H9 (cell line): Measurements from ENCODE around the gene PARP12. TPM values are rescaled to one million over a fixed set of nuclear protein-coding genes. Genes with fewer than 3 reads are reported as not detected.

Source experiments
- DNase-seq: peaks from one replicate; pipeline ENCODE4 v3.0.0-alpha.2; 2017
- H2AFZ ChIP-seq: one replicate; pipeline ENCODE4 v1.6.1; 2013; ENCODE audit warnings: mild to moderate bottlenecking, low read length, control low read depth, moderate library complexity
- H2AK5ac ChIP-seq: 2 replicates; pipeline ENCODE4 v1.6.1; 2013; ENCODE audit warnings: low read length, control low read depth, mixed read lengths; ENCODE audit not compliant: insufficient read length
- H2BK120ac ChIP-seq: one replicate; pipeline ENCODE4 v1.6.1; 2013; ENCODE audit warnings: low read depth, mild to moderate bottlenecking, low read length, control low read depth, inconsistent platforms; ENCODE audit not compliant: poor library complexity, severe bottlenecking
- H2BK12ac ChIP-seq: 2 replicates; pipeline ENCODE4 v1.6.1; 2013; ENCODE audit warnings: low read length, control low read depth, mixed read lengths, low read depth; ENCODE audit not compliant: insufficient read length
- H2BK15ac ChIP-seq: 2 replicates; pipeline ENCODE4 v1.6.1; 2013; ENCODE audit warnings: low read depth, low read length, control low read depth
- H2BK20ac ChIP-seq: one replicate; pipeline ENCODE4 v1.6.1; 2013; ENCODE audit warnings: low read depth, mild to moderate bottlenecking, low read length, control low read depth, inconsistent platforms; ENCODE audit not compliant: poor library complexity, severe bottlenecking
- H2BK5ac ChIP-seq: 2 replicates; pipeline ENCODE4 v1.6.1; 2013; ENCODE audit warnings: low read length, control low read depth, mixed read lengths; ENCODE audit not compliant: insufficient read length
- H3K14ac ChIP-seq: 2 replicates; pipeline ENCODE4 v1.6.1; 2013; ENCODE audit warnings: low read length, control low read depth; ENCODE audit not compliant: insufficient read depth
- H3K18ac ChIP-seq: 2 replicates; pipeline ENCODE4 v1.6.1; 2013; ENCODE audit warnings: low read depth, mild to moderate bottlenecking, mixed read lengths, low read length, control low read depth; ENCODE audit not compliant: insufficient read length
- H3K23ac ChIP-seq: 2 replicates; pipeline ENCODE4 v1.6.1; 2013; ENCODE audit warnings: low read length, control low read depth, mixed read lengths, low read depth; ENCODE audit not compliant: insufficient read length
- H3K23me2 ChIP-seq: 2 replicates; pipeline ENCODE4 v1.6.1; 2013; ENCODE audit warnings: low read depth, mild to moderate bottlenecking, mixed read lengths, low read length, control low read depth; ENCODE audit not compliant: insufficient read length, poor library complexity, severe bottlenecking
- H3K27ac ChIP-seq: 2 replicates; pipeline ENCODE4 v1.5.1; 2013; ENCODE audit warnings: low read length, control low read depth, mixed read lengths, low read depth; ENCODE audit not compliant: insufficient read length
- H3K27me3 ChIP-seq: 2 replicates; pipeline ENCODE4 v1.6.1; 2013; ENCODE audit warnings: low read length, control low read depth, inconsistent platforms; ENCODE audit not compliant: insufficient read depth
- H3K4ac ChIP-seq: 2 replicates; pipeline ENCODE4 v1.6.1; 2013; ENCODE audit warnings: low read depth, mild to moderate bottlenecking, control low read depth, inconsistent platforms, low read length, moderate library complexity
- H3K4me1 ChIP-seq: 2 replicates; pipeline ENCODE4 v1.6.1; 2013; ENCODE audit warnings: low read length, control low read depth, inconsistent platforms; ENCODE audit not compliant: insufficient read depth
- H3K4me2 ChIP-seq: 2 replicates; pipeline ENCODE4 v1.6.1; 2013; ENCODE audit warnings: low read length, control low read depth, mixed read lengths; ENCODE audit not compliant: insufficient read length, insufficient read depth
- H3K56ac ChIP-seq: 2 replicates; pipeline ENCODE4 v1.6.1; 2013; ENCODE audit warnings: low read depth, mild to moderate bottlenecking, mixed read lengths, low read length, control low read depth; ENCODE audit not compliant: insufficient read length
- H3K79me1 ChIP-seq: 2 replicates; pipeline ENCODE4 v1.6.1; 2013; ENCODE audit warnings: low read depth, mild to moderate bottlenecking, moderate library complexity, low read length, control low read depth, inconsistent platforms; ENCODE audit not compliant: insufficient read depth, poor library complexity, severe bottlenecking
- H3K79me2 ChIP-seq: 2 replicates; pipeline ENCODE4 v1.6.1; 2013; ENCODE audit warnings: low read length, control low read depth, inconsistent platforms; ENCODE audit not compliant: insufficient read depth
- H3K9ac ChIP-seq: 2 replicates; pipeline ENCODE4 v1.6.1; 2013; ENCODE audit warnings: low read length, control low read depth, mixed read lengths; ENCODE audit not compliant: insufficient read length; ENCODE audit errors: extremely low read depth
- H3K9me3 ChIP-seq: one replicate; pipeline ENCODE4 v1.6.1; 2013; ENCODE audit warnings: low read depth, low read length, inconsistent platforms; ENCODE audit not compliant: control insufficient read depth
- H3T11ph ChIP-seq: one replicate; pipeline ENCODE4 v1.6.1; 2013; ENCODE audit warnings: mild to moderate bottlenecking, low read length, control low read depth, inconsistent platforms
- H4K20me1 ChIP-seq: one replicate; pipeline ENCODE4 v1.6.1; 2013; ENCODE audit not compliant: control insufficient read depth, insufficient read length, insufficient read depth
- H4K5ac ChIP-seq: 2 replicates; pipeline ENCODE4 v1.6.1; 2013; ENCODE audit warnings: low read depth, mild to moderate bottlenecking, mixed read lengths, low read length, control low read depth; ENCODE audit not compliant: insufficient read length
- H4K8ac ChIP-seq: replicated peaks from 2 replicates; pipeline ENCODE4 v1.6.1; 2013; ENCODE audit warnings: low read length, control low read depth, mixed read lengths, low read depth; ENCODE audit not compliant: insufficient read length
- H4K91ac ChIP-seq: 2 replicates; pipeline ENCODE4 v1.6.1; 2013; ENCODE audit warnings: low read depth, mild to moderate bottlenecking, moderate library complexity, mixed read lengths, low read length, control low read depth; ENCODE audit not compliant: insufficient read length
- H3K27ac Mint-ChIP-seq, 3 experiments: 2 replicates in 2 of 3; 3 replicates in 1 of 3; pipeline ENCODE4 v1.8.0; 2020 to 2021; ENCODE audit warnings: mixed read lengths in 3 of 3, mild to moderate bottlenecking in 1 of 3, moderate library complexity in 1 of 3
- H3K27me3 Mint-ChIP-seq: 2 replicates; pipeline ENCODE4 v1.8.0; 2021; ENCODE audit warnings: low read depth, mild to moderate bottlenecking, moderate library complexity, mixed read lengths
- H3K36me3 Mint-ChIP-seq, 3 experiments: 2 replicates in 2 of 3; 3 replicates in 1 of 3; pipeline ENCODE4 v1.8.0; 2020 to 2021; ENCODE audit warnings: low read depth in 3 of 3, mixed read lengths in 3 of 3; ENCODE audit not compliant: insufficient read depth in 1 of 3
- H3K4me1 Mint-ChIP-seq, 2 experiments: 2 replicates each; pipeline ENCODE4 v1.8.0; 2020; ENCODE audit warnings: mixed read lengths in 2 of 2
- H3K4me3 Mint-ChIP-seq, 2 experiments: 2 replicates in 1 of 2; 3 replicates in 1 of 2; pipeline ENCODE4 v1.8.0; 2020 to 2021; ENCODE audit warnings: mild to moderate bottlenecking in 2 of 2, mixed read lengths in 2 of 2, moderate library complexity in 1 of 2
- H3K9me3 Mint-ChIP-seq, 2 experiments: 2 replicates in 1 of 2; 3 replicates in 1 of 2; pipeline ENCODE4 v1.8.0; 2020; ENCODE audit warnings: mild to moderate bottlenecking in 2 of 2, mixed read lengths in 2 of 2, moderate library complexity in 1 of 2
- CTCF ChIP-seq: fragments of 200-600 bp; sonication (generic); conservative IDR thresholded peaks from 3 replicates; pipeline ENCODE4 v1.8.0; 2021; ENCODE audit warnings: antibody characterized with exemption, mild to moderate bottlenecking
- WGBS: extraction: QIAGEN DNeasy Blood & Tissue Kit; methylation state at CpG from one replicate; pipeline ENCODE4 v1.1.7; 2013; ENCODE audit warnings: missing lambda C conversion rate, low lambda C conversion rate, mixed read lengths; ENCODE audit not compliant: insufficient read length; ENCODE audit errors: extremely low coverage; 5-methylcytosine and 5-hydroxymethylcytosine counted together
- total RNA-seq: library from RNA; stranded (reverse); gene quantifications from 2 replicates; pipeline ENCODE4 v1.2.1, GENCODE V29; 2021

The PARP12 gene
- total RNA-seq, 1 experiment from 2014 or later, result 11.8 TPM

GRCh38 chr7:140084972-140085371, 22.2 kb upstream of the PARP12 start:
- H3K4ac ChIP-seq, result no peak overlapping the region
- no peak overlapping the region for H3K4me2 ChIP-seq
- Mint-ChIP-seq H3K27me3 (no peaks in the 10 kb centered on the region), H3K27ac (no peak overlapping the region; a peak in 1 of 7 replicates), H3K4me1 (peaks cover 13 to 15% of the 10 kb centered on the region in 2 experiments), H3K9me3 (no peaks in the 10 kb centered on the region), H3K36me3 (no peaks in the 10 kb centered on the region), H3K4me3 (no peak overlapping the region)
- H3K27ac ChIP-seq, result no peak overlapping the region
- no peaks in the 10 kb centered on the region for H3K79me2 ChIP-seq
- H3K18ac ChIP-seq, result no peak overlapping the region
- no peaks in the 10 kb centered on the region for H3K23me2 ChIP-seq
- H3K9me3 ChIP-seq, result no peaks in the 10 kb centered on the region
- no peak for DNase-seq
- H3K14ac ChIP-seq, result no peak overlapping the region
- H3K9ac ChIP-seq, result no peak overlapping the region
- H3K4me1 ChIP-seq, result no peaks in the 10 kb centered on the region; the same call in 1 of the 2 replicates
- H3K27me3 ChIP-seq, result no peaks in the 10 kb centered on the region
- H4K91ac ChIP-seq, result no peak overlapping the region
- H2BK12ac ChIP-seq, result no peak overlapping the region
- H2BK15ac ChIP-seq, result no peak overlapping the region
- no peak overlapping the region for H3T11ph ChIP-seq
- no peak overlapping the region for H3K23ac ChIP-seq
- no peak overlapping the region for H2BK120ac ChIP-seq
- no peak overlapping the region for H2AFZ ChIP-seq
- no peak overlapping the region for H2BK20ac ChIP-seq
- WGBS, result no CpG with 5 or more reads among the region's 8 CpGs
- H2BK5ac ChIP-seq, result no peak overlapping the region
- no peak overlapping the region for H2AK5ac ChIP-seq
- H3K79me1 ChIP-seq, result no peaks in the 10 kb centered on the region
- H3K56ac ChIP-seq, result no peak overlapping the region
- no peak overlapping the region for H4K8ac ChIP-seq
- no peak for TF ChIP-seq CTCF
- no peak overlapping the region for H4K5ac ChIP-seq
- no peaks in the 10 kb centered on the region for H4K20me1 ChIP-seq
